ENCODE data around the gene MAP2K1. TPM values are rescaled to one million over a fixed set of nuclear protein-coding genes. Genes with fewer than 3 reads are reported as not detected.
"Not testable (repeated sequence)": the region's sequence is repeated elsewhere in the genome, so short reads cannot be mapped to it uniquely, and the experiment has no call there.

The MAP2K1 gene
- total RNA-seq, 1 donor from 2014 or later, result 51.9 TPM

DNA sequence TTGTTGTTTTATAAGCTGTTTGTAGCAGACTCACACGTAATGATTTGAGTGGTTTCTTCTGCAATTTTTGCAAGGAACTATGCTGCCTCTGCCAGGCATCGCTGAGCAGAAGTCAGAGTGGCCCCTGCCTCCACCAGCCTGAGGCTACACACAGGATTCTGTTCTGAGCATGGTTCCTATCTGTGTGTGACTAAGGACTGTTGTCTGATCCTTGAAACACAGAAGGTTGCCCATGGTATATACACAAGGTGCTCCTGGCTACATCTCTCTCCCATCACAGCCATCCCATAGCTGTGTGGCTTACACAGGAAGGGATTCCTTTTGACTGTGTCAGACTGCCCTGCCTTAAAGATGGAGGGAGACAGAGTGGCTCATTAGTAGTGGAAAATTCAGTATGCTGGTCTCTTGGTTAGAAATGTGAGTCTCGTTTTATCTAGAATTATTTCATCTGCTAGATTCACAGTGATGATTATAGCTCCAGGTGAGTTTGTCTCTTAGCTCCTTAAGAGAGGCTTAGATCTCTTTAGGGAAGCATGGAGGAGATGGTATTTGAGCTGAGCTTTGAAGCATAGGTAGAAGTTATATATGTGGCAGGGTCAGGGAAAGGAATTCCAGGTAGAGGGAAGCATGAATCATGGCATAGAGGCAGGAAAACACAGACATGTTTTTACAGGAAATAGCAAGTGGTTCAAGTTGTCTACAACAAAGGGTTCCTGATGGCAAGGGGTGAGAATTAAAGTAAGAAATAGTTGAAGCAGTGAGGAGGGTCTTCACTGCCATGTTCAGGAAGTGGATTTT is 73.3 kb downstream of the MAP2K1 start:
- Histone ChIP-seq H3K36me3 (ENCODE audit: control insufficient read depth, insufficient read depth, low read length) (peaks cover 2% of the 10 kb centered on the region), H3K4me3 (ENCODE audit: low read depth, low read length) (no peak overlapping the region), H3K27me3 (ENCODE audit: control insufficient read depth, insufficient read depth, low read length) (no peaks in the 10 kb centered on the region)
- TF ChIP-seq CTCF (IDR thresholded peaks at IDR 0.05; ENCODE audit: insufficient read depth, low read length, poor library complexity, severe bottlenecking), result no peak
- peak; percentile 44 for DNase-seq (ENCODE audit: low read depth)

DNA sequence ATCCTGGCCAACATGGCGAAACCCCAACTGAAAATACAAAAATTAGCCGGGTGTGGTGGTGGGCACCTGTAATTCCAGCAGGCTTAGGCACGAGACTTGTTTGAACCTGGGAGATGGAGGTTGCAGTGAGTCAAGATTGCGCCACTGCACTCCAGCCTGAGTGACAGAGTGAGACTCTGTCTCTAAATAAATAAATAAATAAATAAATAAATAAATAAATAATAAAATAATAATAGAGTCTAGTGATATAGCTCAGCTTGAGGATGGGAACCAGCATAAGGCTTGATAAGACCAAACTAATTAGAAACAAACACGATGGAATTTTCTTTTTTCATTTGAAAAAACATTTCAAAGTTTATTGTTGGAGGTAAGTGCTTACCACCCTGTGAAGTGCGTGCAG is 74.6 kb downstream of the MAP2K1 start:
- not testable (repeated sequence) for DNase-seq (ENCODE audit: low read depth); H3K4me3 ChIP-seq (ENCODE audit: low read depth, low read length); H3K27me3 ChIP-seq (ENCODE audit: control insufficient read depth, insufficient read depth, low read length); H3K36me3 ChIP-seq (ENCODE audit: control insufficient read depth, insufficient read depth, low read length)

GRCh38 chr15:66461917-66462316 is 75.2 kb downstream of the MAP2K1 start:
- DNase-seq (ENCODE audit: low read depth), result no peak
- no peak overlapping the region for H3K4me3 ChIP-seq (ENCODE audit: low read depth, low read length)
- peaks cover 2% of the 10 kb centered on the region for H3K36me3 ChIP-seq (ENCODE audit: control insufficient read depth, insufficient read depth, low read length)
- H3K27me3 ChIP-seq (ENCODE audit: control insufficient read depth, insufficient read depth, low read length), result no peaks in the 10 kb centered on the region
- TF ChIP-seq CTCF (IDR thresholded peaks at IDR 0.05; ENCODE audit: insufficient read depth, low read length, poor library complexity, severe bottlenecking), result no peak

DNA sequence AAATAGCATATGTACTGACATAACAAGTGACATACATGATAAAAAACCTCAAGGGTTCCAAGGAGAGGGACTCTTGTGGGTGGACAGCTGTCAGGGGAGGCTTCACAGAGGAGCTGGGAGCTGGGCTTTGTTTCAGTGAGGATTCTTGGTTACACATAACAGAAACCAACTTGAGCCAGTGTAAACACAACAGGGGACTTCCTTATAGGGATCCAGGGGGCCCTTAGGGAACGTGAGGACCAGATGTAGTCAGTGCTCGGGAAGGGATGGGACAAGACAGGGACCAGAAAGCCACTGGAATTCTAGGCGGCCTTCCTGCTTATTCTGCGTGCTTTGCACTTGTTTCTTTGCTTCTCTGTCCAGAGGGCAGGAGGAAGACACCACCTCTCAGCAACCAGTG is 75.9 kb downstream of the MAP2K1 start:
- no peak for TF ChIP-seq CTCF (IDR thresholded peaks at IDR 0.05; ENCODE audit: insufficient read depth, low read length, poor library complexity, severe bottlenecking)
- peaks cover 2% of the 10 kb centered on the region for H3K36me3 ChIP-seq (ENCODE audit: control insufficient read depth, insufficient read depth, low read length)
- no peaks in the 10 kb centered on the region for H3K27me3 ChIP-seq (ENCODE audit: control insufficient read depth, insufficient read depth, low read length)
- H3K4me3 ChIP-seq (ENCODE audit: low read depth, low read length), result no peak overlapping the region
- DNase-seq (ENCODE audit: low read depth), result no peak

DNA sequence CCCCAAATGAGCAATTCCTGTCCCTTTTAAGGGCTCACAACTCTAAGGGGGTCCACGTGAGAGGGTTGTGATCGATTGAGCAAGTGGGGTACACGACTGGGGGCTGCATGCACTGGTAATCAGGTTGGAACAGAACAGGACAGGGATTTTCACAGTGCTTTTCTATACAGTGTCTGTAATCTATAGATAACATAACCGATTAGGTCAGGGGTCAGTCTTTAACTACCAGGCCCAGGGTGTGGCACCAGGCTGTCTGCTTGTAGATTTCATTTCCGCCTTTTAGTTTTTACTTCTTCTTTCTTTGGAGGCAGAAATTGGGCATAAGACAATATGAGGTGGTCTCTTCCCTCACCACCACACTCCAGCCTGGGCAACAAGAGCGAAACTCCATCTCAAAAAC is 78.6 kb downstream of the MAP2K1 start:
- not testable (repeated sequence) for H3K4me3 ChIP-seq (ENCODE audit: low read depth, low read length); H3K27me3 ChIP-seq (ENCODE audit: control insufficient read depth, insufficient read depth, low read length); H3K36me3 ChIP-seq (ENCODE audit: control insufficient read depth, insufficient read depth, low read length); DNase-seq (ENCODE audit: low read depth)

GRCh38 chr15:66467162-66468040 is 80.7 kb downstream of the MAP2K1 start:
- not testable (repeated sequence) for H3K4me3 ChIP-seq (ENCODE audit: low read depth, low read length); H3K36me3 ChIP-seq (ENCODE audit: control insufficient read depth, insufficient read depth, low read length); DNase-seq (ENCODE audit: low read depth); H3K27me3 ChIP-seq (ENCODE audit: control insufficient read depth, insufficient read depth, low read length)

DNA sequence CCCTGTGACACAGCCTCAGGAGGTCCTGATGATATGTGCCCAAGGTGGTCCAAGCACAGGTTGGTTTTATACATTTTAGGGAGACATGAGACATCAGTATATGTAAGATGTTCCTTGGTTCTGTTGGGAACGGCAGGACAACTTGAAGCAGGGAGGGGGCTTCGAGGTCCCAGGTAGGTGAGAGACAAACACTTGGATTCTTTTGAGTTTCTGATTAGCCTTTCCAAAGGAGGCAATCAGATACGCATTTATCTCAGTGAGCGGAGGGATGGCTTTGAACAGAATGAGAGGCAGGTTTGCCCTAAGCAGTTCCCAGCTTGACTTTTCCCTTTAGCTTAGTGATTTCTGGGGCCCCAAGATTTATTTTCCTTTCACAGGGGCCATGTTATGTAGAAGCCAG is 84.1 kb downstream of the MAP2K1 start:
- H3K4me3 ChIP-seq (ENCODE audit: low read depth, low read length); DNase-seq (ENCODE audit: low read depth); H3K27me3 ChIP-seq (ENCODE audit: control insufficient read depth, insufficient read depth, low read length); H3K36me3 ChIP-seq (ENCODE audit: control insufficient read depth, insufficient read depth, low read length): not testable (repeated sequence)

All from kidney epithelial cell (primary cell).